ENCODE data around the gene PHC2. TPM values are rescaled to one million over a fixed set of nuclear protein-coding genes. Genes with fewer than 3 reads are reported as not detected.

Gene PHC2
- total and polyA plus RNA-seq, 9 of the 15 experiments (the other 6 are each of a cell fraction or from before 2014, with no cell fraction given) = 3.1 to 67.6 (median 34.6) TPM

DNA sequence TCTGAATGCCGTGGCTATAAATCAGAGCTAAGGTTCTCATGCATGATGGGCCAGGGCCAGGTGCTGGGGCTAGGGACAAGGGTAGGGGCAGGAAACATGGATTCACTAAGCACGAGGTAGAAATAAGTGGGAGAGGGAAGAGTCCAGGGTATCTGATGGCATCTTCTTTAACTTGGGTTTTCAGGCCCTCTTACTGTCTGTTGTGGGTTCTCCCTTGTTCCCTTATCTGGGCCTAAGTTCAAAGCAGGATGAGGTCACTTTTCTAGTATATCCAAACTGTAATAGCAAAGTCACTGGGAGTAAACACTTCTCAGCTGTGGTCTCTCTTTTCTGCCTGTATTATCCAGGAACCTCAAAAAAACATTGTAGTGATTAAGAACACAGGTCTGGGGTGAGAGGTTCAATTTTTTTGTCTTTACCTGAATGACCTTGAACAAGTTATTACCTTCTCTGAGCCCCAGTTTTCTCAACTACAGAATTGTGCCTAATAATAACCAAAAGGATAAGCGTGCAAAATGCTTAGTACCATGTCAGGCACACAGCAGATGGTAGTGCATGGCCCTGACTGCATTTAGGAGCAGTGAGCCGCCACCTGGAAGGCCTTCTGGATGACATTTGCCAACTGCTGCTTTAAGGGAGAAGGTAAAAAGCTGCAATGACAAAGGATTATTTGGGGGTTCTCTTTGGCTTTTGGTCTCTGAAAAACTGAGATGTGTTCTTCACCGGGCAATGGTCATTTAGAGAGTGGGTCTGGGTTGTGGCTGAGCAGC, 56.4 kb downstream of the PHC2 start (continued):
- TF ChIP-seq, protein P1, sequence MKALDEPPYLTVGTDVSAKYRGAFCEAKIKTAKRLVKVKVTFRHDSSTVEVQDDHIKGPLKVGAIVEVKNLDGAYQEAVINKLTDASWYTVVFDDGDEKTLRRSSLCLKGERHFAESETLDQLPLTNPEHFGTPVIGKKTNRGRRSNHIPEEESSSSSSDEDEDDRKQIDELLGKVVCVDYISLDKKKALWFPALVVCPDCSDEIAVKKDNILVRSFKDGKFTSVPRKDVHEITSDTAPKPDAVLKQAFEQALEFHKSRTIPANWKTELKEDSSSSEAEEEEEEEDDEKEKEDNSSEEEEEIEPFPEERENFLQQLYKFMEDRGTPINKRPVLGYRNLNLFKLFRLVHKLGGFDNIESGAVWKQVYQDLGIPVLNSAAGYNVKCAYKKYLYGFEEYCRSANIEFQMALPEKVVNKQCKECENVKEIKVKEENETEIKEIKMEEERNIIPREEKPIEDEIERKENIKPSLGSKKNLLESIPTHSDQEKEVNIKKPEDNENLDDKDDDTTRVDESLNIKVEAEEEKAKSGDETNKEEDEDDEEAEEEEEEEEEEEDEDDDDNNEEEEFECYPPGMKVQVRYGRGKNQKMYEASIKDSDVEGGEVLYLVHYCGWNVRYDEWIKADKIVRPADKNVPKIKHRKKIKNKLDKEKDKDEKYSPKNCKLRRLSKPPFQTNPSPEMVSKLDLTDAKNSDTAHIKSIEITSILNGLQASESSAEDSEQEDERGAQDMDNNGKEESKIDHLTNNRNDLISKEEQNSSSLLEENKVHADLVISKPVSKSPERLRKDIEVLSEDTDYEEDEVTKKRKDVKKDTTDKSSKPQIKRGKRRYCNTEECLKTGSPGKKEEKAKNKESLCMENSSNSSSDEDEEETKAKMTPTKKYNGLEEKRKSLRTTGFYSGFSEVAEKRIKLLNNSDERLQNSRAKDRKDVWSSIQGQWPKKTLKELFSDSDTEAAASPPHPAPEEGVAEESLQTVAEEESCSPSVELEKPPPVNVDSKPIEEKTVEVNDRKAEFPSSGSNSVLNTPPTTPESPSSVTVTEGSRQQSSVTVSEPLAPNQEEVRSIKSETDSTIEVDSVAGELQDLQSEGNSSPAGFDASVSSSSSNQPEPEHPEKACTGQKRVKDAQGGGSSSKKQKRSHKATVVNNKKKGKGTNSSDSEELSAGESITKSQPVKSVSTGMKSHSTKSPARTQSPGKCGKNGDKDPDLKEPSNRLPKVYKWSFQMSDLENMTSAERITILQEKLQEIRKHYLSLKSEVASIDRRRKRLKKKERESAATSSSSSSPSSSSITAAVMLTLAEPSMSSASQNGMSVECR (CRISPR knock-in tag; IDR thresholded peaks at IDR 0.05) = no peak
- TF ChIP-seq ERF (CRISPR knock-in tag; IDR thresholded peaks at IDR 0.05) = no peak
- TF ChIP-seq TARDBP (IDR thresholded peaks at IDR 0.05) = no peak
- peak; percentile 68 for TF ChIP-seq DPF2 (IDR thresholded peaks at IDR 0.05)
- TF ChIP-seq, protein P2, sequence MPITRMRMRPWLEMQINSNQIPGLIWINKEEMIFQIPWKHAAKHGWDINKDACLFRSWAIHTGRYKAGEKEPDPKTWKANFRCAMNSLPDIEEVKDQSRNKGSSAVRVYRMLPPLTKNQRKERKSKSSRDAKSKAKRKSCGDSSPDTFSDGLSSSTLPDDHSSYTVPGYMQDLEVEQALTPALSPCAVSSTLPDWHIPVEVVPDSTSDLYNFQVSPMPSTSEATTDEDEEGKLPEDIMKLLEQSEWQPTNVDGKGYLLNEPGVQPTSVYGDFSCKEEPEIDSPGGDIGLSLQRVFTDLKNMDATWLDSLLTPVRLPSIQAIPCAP (CRISPR knock-in tag; IDR thresholded peaks at IDR 0.05; ENCODE audit: borderline replicate concordance) = no peak
- TF ChIP-seq CHD2 (IDR thresholded peaks at IDR 0.05; ENCODE audit: low read depth, low read length) = no peak
- TF ChIP-seq HNRNPUL1 (IDR thresholded peaks at IDR 0.05; ENCODE audit: low read length) = no peak
- TF ChIP-seq HDGF (IDR thresholded peaks at IDR 0.05) = no peak
- TF ChIP-seq KDM2B (CRISPR knock-in tag; IDR thresholded peaks at IDR 0.05) = no peak
- no peak for TF ChIP-seq ZNF212 (CRISPR knock-in tag; IDR thresholded peaks at IDR 0.05)
- no peak for TF ChIP-seq HNRNPK (IDR thresholded peaks at IDR 0.05; ENCODE audit: low read depth, low read length, poor library complexity, severe bottlenecking)
- TF ChIP-seq SIRT6 (IDR thresholded peaks at IDR 0.05; ENCODE audit: low read depth, low read length) = no peak
- no peak for TF ChIP-seq SNIP1 (IDR thresholded peaks at IDR 0.05; ENCODE audit: low read depth)
- TF ChIP-seq PURB (CRISPR knock-in tag; IDR thresholded peaks at IDR 0.05; ENCODE audit: low read depth) = no peak
- TF ChIP-seq, protein P3, sequence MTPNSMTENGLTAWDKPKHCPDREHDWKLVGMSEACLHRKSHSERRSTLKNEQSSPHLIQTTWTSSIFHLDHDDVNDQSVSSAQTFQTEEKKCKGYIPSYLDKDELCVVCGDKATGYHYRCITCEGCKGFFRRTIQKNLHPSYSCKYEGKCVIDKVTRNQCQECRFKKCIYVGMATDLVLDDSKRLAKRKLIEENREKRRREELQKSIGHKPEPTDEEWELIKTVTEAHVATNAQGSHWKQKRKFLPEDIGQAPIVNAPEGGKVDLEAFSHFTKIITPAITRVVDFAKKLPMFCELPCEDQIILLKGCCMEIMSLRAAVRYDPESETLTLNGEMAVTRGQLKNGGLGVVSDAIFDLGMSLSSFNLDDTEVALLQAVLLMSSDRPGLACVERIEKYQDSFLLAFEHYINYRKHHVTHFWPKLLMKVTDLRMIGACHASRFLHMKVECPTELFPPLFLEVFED (CRISPR knock-in tag; conservative IDR thresholded peaks at IDR 0.05) = 0 out of 2 replicates have a peak, but pooled peaks have one; percentile 18
- TF ChIP-seq FOXA3 (CRISPR knock-in tag; conservative IDR thresholded peaks at IDR 0.05 in 1 of 2, IDR thresholded peaks at IDR 0.05 in 1 of 2) = peak; percentile 69 to 75; a peak in 3 of 4 replicates
- TF ChIP-seq GABPB1 (CRISPR knock-in tag; IDR thresholded peaks at IDR 0.05) = no peak
- no peak for TF ChIP-seq ZSCAN32 (CRISPR knock-in tag; IDR thresholded peaks at IDR 0.05)
- TF ChIP-seq, protein P4, sequence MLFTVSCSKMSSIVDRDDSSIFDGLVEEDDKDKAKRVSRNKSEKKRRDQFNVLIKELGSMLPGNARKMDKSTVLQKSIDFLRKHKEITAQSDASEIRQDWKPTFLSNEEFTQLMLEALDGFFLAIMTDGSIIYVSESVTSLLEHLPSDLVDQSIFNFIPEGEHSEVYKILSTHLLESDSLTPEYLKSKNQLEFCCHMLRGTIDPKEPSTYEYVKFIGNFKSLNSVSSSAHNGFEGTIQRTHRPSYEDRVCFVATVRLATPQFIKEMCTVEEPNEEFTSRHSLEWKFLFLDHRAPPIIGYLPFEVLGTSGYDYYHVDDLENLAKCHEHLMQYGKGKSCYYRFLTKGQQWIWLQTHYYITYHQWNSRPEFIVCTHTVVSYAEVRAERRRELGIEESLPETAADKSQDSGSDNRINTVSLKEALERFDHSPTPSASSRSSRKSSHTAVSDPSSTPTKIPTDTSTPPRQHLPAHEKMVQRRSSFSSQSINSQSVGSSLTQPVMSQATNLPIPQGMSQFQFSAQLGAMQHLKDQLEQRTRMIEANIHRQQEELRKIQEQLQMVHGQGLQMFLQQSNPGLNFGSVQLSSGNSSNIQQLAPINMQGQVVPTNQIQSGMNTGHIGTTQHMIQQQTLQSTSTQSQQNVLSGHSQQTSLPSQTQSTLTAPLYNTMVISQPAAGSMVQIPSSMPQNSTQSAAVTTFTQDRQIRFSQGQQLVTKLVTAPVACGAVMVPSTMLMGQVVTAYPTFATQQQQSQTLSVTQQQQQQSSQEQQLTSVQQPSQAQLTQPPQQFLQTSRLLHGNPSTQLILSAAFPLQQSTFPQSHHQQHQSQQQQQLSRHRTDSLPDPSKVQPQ (CRISPR knock-in tag; IDR thresholded peaks at IDR 0.05; ENCODE audit: borderline replicate concordance) = no peak
- no peak for TF ChIP-seq ZNF445 (CRISPR knock-in tag; IDR thresholded peaks at IDR 0.05; ENCODE audit: low read depth)

Measured in K562 (cell line).